Stimulated activated CD8-positive, alpha-beta memory T cell treated with anti-CD3 and anti-CD28 coated beads, Interleukin-4, amount 100 ng/mL, for 4 hours (primary cell): Measurements from ENCODE around the gene LRFN2.

Experiments
- DNase-seq, 2 donors: peaks; one replicate each; pipeline ENCODE4 v3.0.0-alpha.2; 2020; ENCODE audit warnings: low read depth in 2 of 2, low spot score in 1 of 2

Gene LRFN2

DNA sequence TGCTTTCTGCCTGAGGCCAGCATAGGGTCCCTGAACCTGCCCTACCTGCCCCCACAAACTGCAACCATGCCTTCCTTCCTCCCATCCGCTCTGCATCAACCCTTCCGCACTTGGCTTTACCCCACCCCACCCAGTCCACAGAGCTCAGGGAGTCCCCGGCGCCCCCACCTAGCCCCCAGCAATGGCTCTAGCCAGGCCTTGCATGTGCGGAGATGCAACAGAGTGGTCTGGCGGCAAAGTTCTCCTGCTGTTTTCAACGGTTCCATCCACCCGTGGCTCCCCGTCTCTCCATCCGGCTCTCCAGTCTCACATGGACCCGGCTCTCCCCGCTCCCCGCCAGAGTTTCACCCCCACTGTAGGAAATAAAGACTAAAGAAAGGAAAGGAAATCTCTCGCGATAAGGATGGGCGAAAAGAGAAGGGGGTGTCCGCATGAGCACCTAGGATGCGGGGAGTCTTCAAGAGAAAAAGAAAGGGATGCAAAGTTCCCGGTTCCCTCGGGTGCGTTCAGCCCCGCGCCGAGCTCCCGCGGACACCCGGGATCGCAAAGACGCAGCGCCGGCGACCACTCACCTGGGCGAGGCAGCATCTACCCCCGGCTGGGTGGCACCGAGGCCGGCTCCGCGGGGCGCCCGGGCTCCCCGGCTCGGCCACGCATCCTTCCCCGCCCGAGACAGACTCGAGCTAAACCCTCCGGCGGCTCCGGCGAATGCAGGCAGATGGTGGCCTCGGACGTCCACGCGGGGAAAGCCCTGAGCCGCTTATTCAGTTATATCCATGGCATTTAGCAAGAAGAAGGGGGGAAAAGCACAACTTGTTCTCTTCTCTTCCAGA is 579 bp downstream of the LRFN2 start:
- no peak for DNase-seq

DNA sequence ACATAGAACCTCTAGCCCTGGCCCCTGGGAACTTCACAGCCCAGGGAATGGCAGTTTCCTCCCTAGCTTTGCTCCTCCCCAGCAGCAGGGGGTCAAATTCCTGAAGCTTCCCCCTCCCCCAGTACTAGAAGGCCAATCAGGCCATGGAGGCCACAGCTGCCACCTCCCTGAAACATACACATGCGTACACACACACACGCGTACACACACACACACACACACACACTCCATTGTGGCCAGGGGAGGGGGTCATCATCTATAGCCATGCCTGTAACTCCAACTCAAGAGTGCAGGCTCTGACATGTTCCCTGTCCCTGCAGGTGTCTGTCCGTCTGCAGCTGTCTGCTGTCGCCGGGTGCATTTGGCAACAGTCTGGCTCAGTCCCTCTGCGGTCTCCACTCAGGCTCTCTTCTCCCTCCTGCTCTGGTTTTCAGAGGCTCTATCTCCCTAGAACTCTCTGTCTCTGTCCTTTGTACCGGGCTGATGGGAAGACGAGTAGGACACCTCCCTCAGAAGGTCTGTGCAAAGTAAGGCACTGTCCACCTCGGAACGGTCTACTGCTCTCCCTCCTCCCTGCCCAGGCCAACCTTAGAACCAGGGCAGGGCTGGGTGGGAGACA is 1.4 kb downstream of the LRFN2 start:
- DNase-seq: no peak

DNA sequence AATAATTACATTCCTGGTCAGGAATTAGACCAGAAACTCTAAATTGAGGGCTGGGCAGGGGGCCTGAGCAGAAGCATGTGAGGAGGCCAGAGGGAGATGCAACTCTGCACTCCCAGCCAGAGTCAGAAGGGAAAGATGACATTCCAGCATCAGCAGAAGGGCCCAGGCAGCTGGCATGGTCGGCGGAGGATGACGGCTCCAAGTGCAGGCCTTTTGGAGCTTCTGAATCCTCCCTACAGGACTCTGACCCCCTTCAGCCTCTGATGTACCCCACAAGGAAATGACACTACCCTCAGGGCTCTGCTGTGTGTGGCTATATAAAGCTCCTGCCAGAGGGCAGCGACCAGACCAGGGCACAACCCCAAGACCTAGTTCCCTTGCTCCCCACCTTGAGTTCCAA is 1.9 kb downstream of the LRFN2 start:
- DNase-seq: no peak

DNA sequence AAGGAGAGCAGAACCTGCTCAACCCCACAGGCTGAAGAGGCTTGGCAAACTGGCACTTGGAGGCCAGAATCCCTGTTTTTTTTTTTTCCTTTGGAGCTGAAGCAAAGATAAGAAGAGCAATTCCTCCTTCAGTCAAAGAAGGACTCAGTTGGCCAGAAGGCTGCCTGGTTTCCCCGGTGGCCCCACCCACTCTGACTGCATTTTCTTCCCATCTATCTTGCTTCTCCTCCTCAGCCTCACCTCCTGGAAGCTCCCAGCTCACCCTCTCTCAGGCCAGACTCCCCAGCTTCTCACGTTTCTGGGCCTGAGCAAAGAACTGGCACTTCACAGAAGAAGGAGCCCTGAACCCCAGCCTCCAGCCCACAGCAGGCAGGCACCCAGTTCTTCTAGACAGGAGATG is 2.4 kb downstream of the LRFN2 start:
- no peak for DNase-seq

- no peak for DNase-seq
Observed at GRCh38 chr6:40583709-40584108, 3.5 kb downstream of the LRFN2 start.

DNA sequence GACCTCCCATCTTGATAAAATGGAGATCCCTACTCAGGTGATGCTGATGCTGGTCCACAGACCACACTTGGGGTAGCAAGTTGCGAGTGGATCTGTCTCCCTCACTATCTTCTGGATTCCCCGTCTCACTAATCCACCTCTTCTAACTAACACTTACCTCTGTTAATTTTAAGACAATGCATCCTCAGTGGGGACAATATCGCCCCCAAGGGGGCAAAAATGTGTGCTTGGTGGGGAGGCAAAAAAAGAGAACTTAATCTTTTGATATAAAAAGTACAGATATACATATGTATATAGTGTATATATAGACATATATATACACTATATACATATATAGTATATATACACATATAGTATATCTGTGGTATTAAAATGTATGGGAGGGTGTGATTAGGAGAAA is 4.3 kb downstream of the LRFN2 start:
- DNase-seq: no peak

DNA sequence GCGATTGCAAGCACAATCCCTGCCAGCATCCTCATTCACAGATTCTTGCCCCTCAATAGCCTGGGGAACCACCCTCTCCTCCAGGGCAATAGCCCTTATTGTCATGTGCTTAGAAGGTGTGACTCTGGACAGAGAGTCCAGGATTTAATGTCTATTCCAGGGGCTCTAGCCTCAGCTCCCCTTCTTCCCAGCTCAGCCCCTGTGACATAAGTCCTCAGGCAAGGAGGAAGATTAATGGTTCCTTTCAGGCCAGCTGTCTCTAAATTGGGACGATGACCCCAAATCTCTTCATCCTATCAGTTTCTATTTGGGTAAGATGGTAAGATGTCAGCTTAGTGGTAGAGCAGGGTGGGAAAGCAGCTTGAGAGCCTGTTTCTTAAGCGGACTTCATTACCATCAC is 8.1 kb downstream of the LRFN2 start:
- DNase-seq: no peak

GRCh38 chr6:40577672-40578071 is 9.5 kb downstream of the LRFN2 start:
- no peak for DNase-seq

GRCh38 chr6:40573221-40573620 is 13.9 kb downstream of the LRFN2 start:
- DNase-seq: no peak

DNA sequence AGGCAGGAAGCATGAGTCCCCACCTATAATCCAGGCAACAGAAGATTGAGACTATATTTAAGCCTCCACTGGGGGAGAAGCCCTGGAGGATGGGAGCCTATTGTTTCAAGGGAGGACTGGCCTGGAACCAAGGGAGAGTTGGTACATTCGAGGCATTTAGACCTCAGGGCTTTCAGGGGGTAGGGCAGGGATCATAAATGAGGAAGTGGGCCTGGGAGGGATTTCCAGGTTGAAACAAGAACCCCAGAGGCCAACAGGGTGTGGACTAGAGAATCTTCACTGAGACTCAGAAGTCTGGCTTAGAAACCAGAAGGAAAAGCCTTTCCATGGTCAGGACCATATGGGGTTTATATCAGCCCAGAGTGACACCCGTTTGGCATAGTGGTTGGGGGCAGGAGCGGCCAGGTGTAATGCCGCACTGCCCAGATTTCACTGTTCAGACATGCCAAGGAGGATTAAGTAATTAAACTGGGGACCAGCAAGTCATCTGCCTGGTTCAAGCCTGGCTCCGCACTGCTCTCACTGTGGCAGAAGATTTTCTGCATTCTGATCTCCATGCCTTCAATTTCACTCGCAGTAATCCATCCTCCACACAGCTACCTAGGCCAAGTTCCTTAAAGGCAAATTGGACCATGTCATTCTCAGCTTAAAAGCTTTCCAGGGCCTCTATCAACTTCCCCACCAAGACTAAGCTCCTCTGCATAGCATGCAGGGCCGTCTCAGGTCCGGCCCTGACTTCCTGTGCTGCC is 17.8 kb downstream of the LRFN2 start:
- no peak for DNase-seq

GRCh38 chr6:40568062-40568708 is 19.0 kb downstream of the LRFN2 start:
- no peak for DNase-seq

GRCh38 chr6:40563111-40563510 is 24.1 kb downstream of the LRFN2 start:
- no peak for DNase-seq

- DNase-seq: no peak
Observed at GRCh38 chr6:40559056-40559455, 28.1 kb downstream of the LRFN2 start.

- DNase-seq: no peak
Observed at GRCh38 chr6:40558102-40558501, 29.1 kb downstream of the LRFN2 start.

DNA sequence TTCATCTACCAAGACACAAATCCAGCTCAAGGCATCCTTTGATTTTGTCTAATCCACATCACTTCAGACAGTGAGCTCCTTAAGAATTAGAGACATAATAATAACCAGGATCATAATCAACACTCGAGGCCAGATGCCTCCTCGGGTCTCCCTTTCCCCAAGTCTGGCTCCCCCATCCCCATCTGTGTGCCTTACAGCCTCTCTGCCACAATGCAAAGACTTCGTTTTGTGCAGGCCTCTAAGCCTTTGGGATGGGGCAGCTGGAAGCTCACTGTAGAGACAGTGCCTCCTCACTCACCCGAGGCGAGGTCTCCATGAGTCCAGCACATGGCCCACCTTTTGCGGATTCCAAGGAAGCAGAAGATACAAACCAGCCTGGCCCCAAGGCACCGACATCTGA is 30.3 kb downstream of the LRFN2 start:
- DNase-seq: no peak

DNA sequence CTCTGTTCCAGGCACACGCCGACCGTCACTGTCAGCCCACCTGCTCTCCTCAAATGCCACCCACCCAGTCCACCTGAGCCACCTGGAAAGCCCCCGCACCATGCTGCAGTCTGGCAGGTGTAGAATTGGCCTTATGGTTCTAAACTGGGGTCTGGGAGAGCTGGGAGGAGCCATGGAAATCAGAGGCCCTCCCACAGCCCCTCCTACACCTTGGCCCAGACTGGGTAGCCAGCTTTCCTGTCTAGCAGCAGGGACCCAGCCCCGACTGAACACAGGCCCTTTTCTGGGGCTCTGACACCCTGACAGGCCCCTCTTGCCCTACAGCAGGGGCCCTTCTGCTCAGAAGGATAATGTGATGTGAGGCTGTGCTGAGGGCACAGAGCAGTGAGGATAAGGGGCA is 31.1 kb downstream of the LRFN2 start:
- no peak for DNase-seq

DNA sequence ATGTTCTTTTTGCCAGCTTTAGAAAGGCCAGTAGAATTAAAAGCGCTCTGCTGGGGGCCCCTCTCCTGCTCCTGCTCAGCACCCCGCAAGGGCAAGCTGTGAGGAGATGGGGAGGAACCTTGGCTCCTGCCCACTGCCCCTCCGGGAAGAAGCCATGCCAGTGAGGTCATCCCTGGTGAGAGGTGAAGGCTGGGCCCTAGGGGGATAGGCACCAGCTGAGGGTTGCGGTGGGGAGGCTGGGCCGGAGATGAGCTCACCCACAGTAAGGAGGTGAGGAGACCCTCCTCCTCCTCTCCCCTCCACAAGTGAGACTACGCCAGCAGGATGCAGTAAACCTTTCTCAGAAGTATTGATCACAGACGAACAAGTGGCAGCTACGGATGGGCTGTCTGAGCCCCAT is 32.1 kb downstream of the LRFN2 start:
- no peak for DNase-seq

DNA sequence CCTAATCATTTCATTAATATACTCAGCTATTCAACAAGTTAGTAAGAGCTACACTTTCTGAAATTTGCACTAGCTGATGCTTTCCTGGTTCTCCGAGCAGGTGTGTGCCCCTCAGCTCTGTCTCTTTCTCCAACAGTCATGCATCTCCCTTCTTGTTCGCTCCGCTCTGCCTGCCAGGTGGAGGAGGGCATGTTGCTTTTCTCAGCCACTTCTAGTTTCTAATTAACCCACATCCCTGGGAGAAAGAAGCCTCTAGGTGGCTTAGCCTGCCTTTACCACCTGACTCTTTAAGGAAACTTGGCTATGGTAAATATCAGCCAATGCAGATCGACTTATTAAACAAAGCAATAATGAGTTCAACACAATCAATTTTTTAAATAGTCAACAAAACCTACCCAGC is 34.2 kb downstream of the LRFN2 start:
- DNase-seq: no peak

DNA sequence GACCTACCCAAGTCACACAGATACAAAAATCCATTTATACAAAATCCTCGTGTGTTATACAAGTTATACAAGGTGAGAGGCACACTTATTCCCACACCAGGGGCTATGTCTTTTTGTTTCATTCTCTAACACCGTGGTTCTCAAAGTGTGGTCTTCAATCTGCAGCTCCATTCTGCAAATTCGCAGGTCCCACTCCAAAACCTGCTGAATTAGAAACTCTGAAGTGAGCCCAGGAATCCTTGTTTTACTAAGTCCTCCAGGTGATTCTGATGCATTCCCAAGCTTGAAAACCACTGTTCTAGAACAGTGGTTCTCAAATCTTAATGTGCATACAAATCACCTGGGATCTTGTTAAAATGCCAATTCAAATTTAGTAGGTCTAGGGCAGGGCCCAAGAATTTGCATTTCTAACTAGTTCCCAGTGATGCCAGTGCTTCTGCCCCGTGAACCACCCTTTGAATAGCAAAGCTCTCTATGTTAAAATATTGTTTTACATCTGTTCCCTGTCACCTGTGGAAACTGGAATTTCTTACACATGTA is 35.1 kb downstream of the LRFN2 start:
- no peak for DNase-seq

DNA sequence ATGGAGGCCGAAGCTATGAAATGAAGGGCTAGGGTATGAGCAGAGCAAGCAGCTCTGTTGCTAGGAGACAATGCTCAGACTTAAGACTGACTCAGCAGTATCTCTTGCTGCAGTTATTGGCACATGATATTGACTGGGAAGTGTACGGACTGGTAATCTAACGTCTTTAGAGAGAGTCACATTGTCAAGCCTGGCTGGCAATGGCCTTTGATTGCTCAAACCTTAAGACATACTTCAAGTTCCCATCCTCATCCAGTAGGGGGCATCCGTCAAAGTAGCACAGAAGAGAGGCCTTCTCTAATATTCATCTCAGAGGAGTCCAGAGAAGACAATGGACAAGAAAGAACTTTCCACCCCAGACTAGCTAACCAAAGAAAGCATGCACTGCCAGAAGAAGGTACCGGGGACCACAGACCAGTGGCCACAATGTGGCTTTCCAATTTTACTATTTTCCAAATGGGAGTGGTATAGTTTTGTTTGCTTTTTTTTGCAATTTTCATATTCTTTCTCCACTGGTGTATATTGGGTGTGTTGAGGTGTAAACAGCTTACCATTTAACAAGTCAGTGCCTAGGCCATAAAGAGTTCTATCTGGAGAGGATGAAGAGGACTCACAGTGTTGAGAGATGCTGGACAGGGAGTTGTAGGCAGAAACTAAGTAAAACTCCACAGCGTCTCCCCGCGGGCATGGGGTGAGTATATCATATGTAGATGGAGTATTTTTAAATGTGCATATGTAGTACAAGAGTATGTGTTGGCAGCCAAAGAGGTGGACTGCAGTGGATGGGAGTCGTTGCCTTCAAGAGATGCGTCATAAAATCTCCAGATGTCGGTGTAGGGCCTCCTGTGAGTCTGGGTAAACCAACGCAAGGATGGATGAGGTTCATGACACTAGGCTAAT is 36.7 kb downstream of the LRFN2 start:
- DNase-seq: no peak
